Loucy (cell line): ENCODE measurements around the gene PIN1.

ENCODE experiments used
- EZH2phosphoT487 ChIP-seq: fragments of 200-600 bp; IDR thresholded peaks from 2 replicates; pipeline ENCODE4 v1.6.1; 2018; ENCODE audit warnings: antibody characterized with exemption, mild to moderate bottlenecking, moderate library complexity, borderline replicate concordance
- TF ChIP-seq, protein P1 (sequence below): fragments of 200-600 bp; sonication (generic); conservative IDR thresholded peaks from 2 replicates; pipeline ENCODE4 v1.5.1; 2014; ENCODE audit warnings: mild to moderate bottlenecking, antibody characterized with exemption, low read length

DNA sequence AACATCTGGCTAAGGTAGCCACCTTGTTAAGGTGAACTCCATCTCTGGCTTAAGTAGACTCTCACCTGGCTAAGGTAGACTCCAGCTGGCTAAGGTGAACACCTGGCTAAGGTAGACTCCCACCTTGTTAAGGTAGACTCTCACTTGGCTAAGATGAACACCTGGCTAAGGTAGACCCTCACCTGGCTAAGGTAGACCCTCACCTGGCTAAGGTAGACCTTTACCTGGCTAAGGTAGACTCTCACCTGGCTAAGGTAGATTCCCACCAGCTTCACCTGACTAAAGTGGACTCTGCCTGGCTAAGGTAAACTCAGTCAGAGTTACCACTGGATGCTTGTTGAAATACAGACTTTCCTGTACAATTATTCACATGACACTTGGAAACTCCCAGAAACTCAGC lies 23.6 kb downstream of the PIN1 start:
- TF ChIP-seq, protein P1, sequence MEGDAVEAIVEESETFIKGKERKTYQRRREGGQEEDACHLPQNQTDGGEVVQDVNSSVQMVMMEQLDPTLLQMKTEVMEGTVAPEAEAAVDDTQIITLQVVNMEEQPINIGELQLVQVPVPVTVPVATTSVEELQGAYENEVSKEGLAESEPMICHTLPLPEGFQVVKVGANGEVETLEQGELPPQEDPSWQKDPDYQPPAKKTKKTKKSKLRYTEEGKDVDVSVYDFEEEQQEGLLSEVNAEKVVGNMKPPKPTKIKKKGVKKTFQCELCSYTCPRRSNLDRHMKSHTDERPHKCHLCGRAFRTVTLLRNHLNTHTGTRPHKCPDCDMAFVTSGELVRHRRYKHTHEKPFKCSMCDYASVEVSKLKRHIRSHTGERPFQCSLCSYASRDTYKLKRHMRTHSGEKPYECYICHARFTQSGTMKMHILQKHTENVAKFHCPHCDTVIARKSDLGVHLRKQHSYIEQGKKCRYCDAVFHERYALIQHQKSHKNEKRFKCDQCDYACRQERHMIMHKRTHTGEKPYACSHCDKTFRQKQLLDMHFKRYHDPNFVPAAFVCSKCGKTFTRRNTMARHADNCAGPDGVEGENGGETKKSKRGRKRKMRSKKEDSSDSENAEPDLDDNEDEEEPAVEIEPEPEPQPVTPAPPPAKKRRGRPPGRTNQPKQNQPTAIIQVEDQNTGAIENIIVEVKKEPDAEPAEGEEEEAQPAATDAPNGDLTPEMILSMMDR: no peak
- no peak for TF ChIP-seq EZH2phosphoT487
